Cardiac muscle cell (in vitro differentiated cells and primary cell): ENCODE measurements around the gene NHSL2. TPM values are rescaled to one million over a fixed set of nuclear protein-coding genes. Genes with fewer than 3 reads are reported as not detected.

Experiments
- DNase-seq, 2 donors: peaks; one replicate each; pipeline versions ENCODE4 v3.0.0 to v3.0.0-alpha.2; 2010 to 2017; ENCODE audit warnings: low read depth in 1 of 2, low spot score in 1 of 2
- H3K27ac ChIP-seq: fragments of 200-600 bp; sonication (generic); 2 replicates; pipeline ENCODE4 v1.5.1; 2016
- H3K27me3 ChIP-seq: fragments of 200-600 bp; sonication (generic); 2 replicates; pipeline ENCODE4 v1.6.0; 2016; ENCODE audit warnings: control low read depth
- H3K36me3 ChIP-seq: fragments of 200-600 bp; sonication (generic); 2 replicates; pipeline ENCODE4 v1.5.1; 2016; ENCODE audit warnings: control low read depth
- H3K4me1 ChIP-seq: fragments of 200-600 bp; sonication (generic); 2 replicates; pipeline ENCODE4 v1.8.1; 2017; ENCODE audit warnings: low read depth, mild to moderate bottlenecking, mixed run types
- H3K4me3 ChIP-seq: fragments of 200-600 bp; sonication (generic); 2 replicates; pipeline ENCODE4 v1.5.1; 2016; ENCODE audit warnings: mild to moderate bottlenecking
- H3K9me3 ChIP-seq: fragments of 200-600 bp; sonication (generic); 2 replicates; pipeline ENCODE4 v1.5.1; 2017; ENCODE audit warnings: low read depth, mild to moderate bottlenecking, control low read depth
- CTCF ChIP-seq: IDR thresholded peaks from 2 replicates; pipeline ENCODE4 v1.5.1; 2012; ENCODE audit warnings: low read depth, mild to moderate bottlenecking, low read length
- polyA plus RNA-seq: library from polyadenylated mRNA; unstranded; fragments of >200 nt; fragmentation: Nextera tagmentation; extraction: Ambion mirVana; gene quantifications from 2 replicates; pipeline ENCODE4 v1.2.1, GENCODE V29; 2016
- total RNA-seq: library from RNA; depleted of rRNA; stranded (reverse); fragments of >200 nt; gene quantifications from 2 replicates; pipeline ENCODE4 v1.2.3, GENCODE V29; 2016

The NHSL2 gene
- total and polyA plus RNA-seq, 2 experiments from 2014 or later, result 6.6 to 7.9 TPM

GRCh38 chrX:72102126-72102525, 191.5 kb downstream of the NHSL2 start:
- DNase-seq, result no peak
- no peak overlapping the region for H3K27ac ChIP-seq
- H3K4me3 ChIP-seq, result no peak overlapping the region
- TF ChIP-seq CTCF, result no peak
- no peaks in the 10 kb centered on the region for H3K36me3 ChIP-seq
- H3K4me1 ChIP-seq, result peaks cover 13% of the 10 kb centered on the region
- H3K9me3 ChIP-seq, result no peaks in the 10 kb centered on the region
- H3K27me3 ChIP-seq, result no peaks in the 10 kb centered on the region

- Histone ChIP-seq H3K27ac (no peak overlapping the region), H3K27me3 (no peaks in the 10 kb centered on the region), H3K4me1 (peaks cover 13% of the 10 kb centered on the region), H3K4me3 (no peak overlapping the region), H3K9me3 (no peaks in the 10 kb centered on the region), H3K36me3 (no peaks in the 10 kb centered on the region)
- no peak for TF ChIP-seq CTCF
- DNase-seq, result no peak
Measured at GRCh38 chrX:72102760-72103159, 192.1 kb downstream of the NHSL2 start.

- Histone ChIP-seq H3K27me3 (no peaks in the 10 kb centered on the region), H3K9me3 (no peaks in the 10 kb centered on the region), H3K36me3 (no peaks in the 10 kb centered on the region), H3K4me1 (peaks cover 13% of the 10 kb centered on the region), H3K4me3 (no peak overlapping the region), H3K27ac (no peak overlapping the region)
- TF ChIP-seq CTCF, result no peak
- DNase-seq, result no peak
Measured at GRCh38 chrX:72105436-72105835, 194.8 kb downstream of the NHSL2 start.

- Histone ChIP-seq H3K27me3 (no peaks in the 10 kb centered on the region), H3K4me3 (no peak overlapping the region), H3K9me3 (no peaks in the 10 kb centered on the region), H3K27ac (no peak overlapping the region), H3K4me1 (no peaks in the 10 kb centered on the region), H3K36me3 (no peaks in the 10 kb centered on the region)
- TF ChIP-seq CTCF, result no peak
- DNase-seq, result peak in 1 of 2 donors; percentile 21
Measured at GRCh38 chrX:72107320-72107719, 196.7 kb downstream of the NHSL2 start.

GRCh38 chrX:72107841-72108595, 197.4 kb downstream of the NHSL2 start:
- no peaks in the 10 kb centered on the region for H3K27me3 ChIP-seq
- no peak for DNase-seq

More at GRCh38 chrX:72107841-72108595, 197.4 kb downstream of the NHSL2 start:
- Histone ChIP-seq H3K9me3 (no peaks in the 10 kb centered on the region), H3K36me3 (no peaks in the 10 kb centered on the region), H3K4me1 (no peaks in the 10 kb centered on the region), H3K4me3 (no peak overlapping the region), H3K27ac (no peak overlapping the region)
- no peak for TF ChIP-seq CTCF
